Transverse colon (tissue), 4 donors: ENCODE data around the gene HSPB8. TPM values are rescaled to one million over a fixed set of nuclear protein-coding genes. Genes with fewer than 3 reads are reported as not detected.

Experiments
- DNase-seq: peaks from one replicate; pipeline ENCODE4 v3.0.0-alpha.2; 2019
- H3K27ac ChIP-seq, 4 donors: fragments of 200-600 bp; sonication (generic); 2 replicates each; pipeline ENCODE4 v1.5.1; 2016 to 2018; ENCODE audit warnings: inconsistent platforms in 4 of 4
- H3K27me3 ChIP-seq: fragments of 200-600 bp; sonication (generic); 2 replicates; pipeline ENCODE4 v1.5.1; 2017; ENCODE audit warnings: inconsistent platforms
- H3K36me3 ChIP-seq, 4 donors: fragments of 200-600 bp; sonication (generic); 2 replicates each; pipeline ENCODE4 v1.5.1; 2017 to 2019; ENCODE audit warnings: inconsistent platforms in 4 of 4
- H3K4me1 ChIP-seq, 4 donors: fragments of 200-600 bp; sonication (generic); 2 replicates each; pipeline ENCODE4 v1.5.1; 2017 to 2020; ENCODE audit warnings: inconsistent platforms in 4 of 4
- H3K4me3 ChIP-seq, 4 donors: fragments of 200-600 bp; sonication (generic); 1 replicate in 1 of 4; 2 replicates in 3 of 4; pipeline versions ENCODE4 v1.5.1 to v1.6.1; 2017 to 2019; ENCODE audit warnings: inconsistent platforms in 4 of 4
- H3K9me3 ChIP-seq, 2 donors: fragments of 200-600 bp; sonication (generic); 2 replicates each; pipeline ENCODE4 v1.5.1; 2017 to 2019; ENCODE audit warnings: inconsistent platforms in 2 of 2
- EP300 ChIP-seq: sonication (generic); formaldehyde crosslinking; IDR thresholded peaks from one replicate; pipeline ENCODE4 v1.6.1; 2017; ENCODE audit warnings: antibody characterized with exemption, low read depth
- POLR2A ChIP-seq: fragments of 450-650 bp; IDR thresholded peaks from one replicate; pipeline ENCODE4 v1.6.1; 2016; ENCODE audit warnings: antibody characterized with exemption, mild to moderate bottlenecking, moderate library complexity
- POLR2AphosphoS5 ChIP-seq, 3 donors: sonication (generic); formaldehyde crosslinking; IDR thresholded peaks; one replicate each; pipeline ENCODE4 v1.6.1; 2016; ENCODE audit warnings: antibody characterized with exemption in 3 of 3
- whole genome bisulfite sequencing, 2 donors: methylation state at CpG; one replicate each; pipeline ENCODE4 v1.1.5; 2018; ENCODE audit warnings: low coverage in 1 of 2; 5-methylcytosine and 5-hydroxymethylcytosine counted together
- in situ Hi-C, 4 donors: fragments of 200-750 bp; cut with MboI; loops; one replicate each; pipeline versions ENCODE4 v1.15.0 to v1.15.1; 2017; ENCODE audit warnings: low sequenced_read_pairs in 3 of 4, low pct_ligation_motif_present in 1 of 4, low pct_unique_long_range_greater_than_20kb in 1 of 4
- intact Hi-C: fragments of 100-400 bp; cut with DNase I; formaldehyde crosslinking; loops from one replicate; pipeline ENCODE4 v1.15.1; 2023; ENCODE audit warnings: low total_unique reads
- total RNA-seq, 4 donors: library from RNA; depleted of rRNA; stranded (reverse); fragments of >200 nt; gene quantifications; one replicate each; pipeline ENCODE4 v1.1.0, GENCODE V29; 2016
- TF ChIP-seq, protein P1 (sequence below), 5 experiments: fragments of 200-600 bp in 3 of 5; fragments of 450-650 bp in 2 of 5; sonication (generic) in 3 of 5; IDR thresholded peaks; 1 replicate in 2 of 5; 2 replicates in 3 of 5; pipeline ENCODE4 v1.5.1; 2016 to 2017; ENCODE audit warnings: antibody characterized with exemption in 5 of 5, inconsistent platforms in 3 of 5, mild to moderate bottlenecking in 2 of 5, moderate library complexity in 1 of 5

HSPB8 gene
- total RNA-seq, 4 donors from 2014 or later, result 42.7 to 59.8 (median 51.9) TPM

DNA sequence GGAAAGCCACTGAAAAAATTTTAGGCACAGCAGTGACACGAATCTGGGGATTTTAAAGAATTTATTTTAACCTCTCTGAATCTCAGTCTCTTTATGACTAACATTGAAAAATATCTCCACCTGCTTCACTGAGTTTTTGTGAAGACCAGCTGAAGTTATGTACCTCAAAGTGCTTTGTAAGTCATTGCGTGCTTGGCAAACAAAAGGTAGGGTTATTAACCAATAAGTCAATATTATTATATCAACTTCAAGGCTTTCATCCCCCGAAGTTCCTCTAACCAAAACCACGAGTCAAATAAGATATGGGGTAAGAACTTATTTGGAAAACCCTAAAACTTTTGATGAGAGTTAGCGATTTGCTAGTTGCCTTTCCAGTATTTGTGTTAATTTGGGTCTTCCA is 62.3 kb downstream of the HSPB8 start:
- Histone ChIP-seq H3K36me3 (no peaks in the 10 kb centered on the region), H3K27ac (no peak overlapping the region), H3K4me3 (no peak overlapping the region), H3K9me3 (no peaks in the 10 kb centered on the region), H3K27me3 (no peaks in the 10 kb centered on the region), H3K4me1 (no peaks in the 10 kb centered on the region)
- no peak for DNase-seq
- WGBS, 2 donors, result 48 to 52% methylated on average over 5 of the region's 5 CpGs
- in situ Hi-C loops (no loop called here), intact Hi-C loops (no loop called here)
- TF ChIP-seq POLR2AphosphoS5 (IDR thresholded peaks at IDR 0.05), result no peak

GRCh38 chr12:119241580-119242169 is 62.9 kb downstream of the HSPB8 start:
- no peak for TF ChIP-seq EP300
- TF ChIP-seq, protein P1, sequence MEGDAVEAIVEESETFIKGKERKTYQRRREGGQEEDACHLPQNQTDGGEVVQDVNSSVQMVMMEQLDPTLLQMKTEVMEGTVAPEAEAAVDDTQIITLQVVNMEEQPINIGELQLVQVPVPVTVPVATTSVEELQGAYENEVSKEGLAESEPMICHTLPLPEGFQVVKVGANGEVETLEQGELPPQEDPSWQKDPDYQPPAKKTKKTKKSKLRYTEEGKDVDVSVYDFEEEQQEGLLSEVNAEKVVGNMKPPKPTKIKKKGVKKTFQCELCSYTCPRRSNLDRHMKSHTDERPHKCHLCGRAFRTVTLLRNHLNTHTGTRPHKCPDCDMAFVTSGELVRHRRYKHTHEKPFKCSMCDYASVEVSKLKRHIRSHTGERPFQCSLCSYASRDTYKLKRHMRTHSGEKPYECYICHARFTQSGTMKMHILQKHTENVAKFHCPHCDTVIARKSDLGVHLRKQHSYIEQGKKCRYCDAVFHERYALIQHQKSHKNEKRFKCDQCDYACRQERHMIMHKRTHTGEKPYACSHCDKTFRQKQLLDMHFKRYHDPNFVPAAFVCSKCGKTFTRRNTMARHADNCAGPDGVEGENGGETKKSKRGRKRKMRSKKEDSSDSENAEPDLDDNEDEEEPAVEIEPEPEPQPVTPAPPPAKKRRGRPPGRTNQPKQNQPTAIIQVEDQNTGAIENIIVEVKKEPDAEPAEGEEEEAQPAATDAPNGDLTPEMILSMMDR (IDR thresholded peaks at IDR 0.05), result no peak
- no peak for TF ChIP-seq POLR2A
- TF ChIP-seq POLR2AphosphoS5 (IDR thresholded peaks at IDR 0.05), result no peak
- Histone ChIP-seq H3K27me3 (no peaks in the 10 kb centered on the region), H3K4me1 (no peaks in the 10 kb centered on the region), H3K27ac (no peak overlapping the region), H3K36me3 (no peaks in the 10 kb centered on the region), H3K9me3 (no peaks in the 10 kb centered on the region), H3K4me3 (no peak overlapping the region)
- DNase-seq, result no peak
- intact Hi-C loops (no loop called here), in situ Hi-C loops (no loop called here)
- 75 to 80% methylated on average over 1 to 9 of the region's 9 CpGs for WGBS, 2 donors

Other genes starting within 250 kb of the HSPB8 start
- under 1 TPM in 1 of 4 donors, not detected in 3; 0.14 TPM for gene SRRM4, start 197.4 kb upstream of the HSPB8 start, total RNA-seq
- 1 to 10 TPM in 2 of 4 donors, under 1 TPM in 1, not detected in 1; 0.68 to 2.6 (median 2.4) TPM for gene CCDC60, start 155.8 kb downstream of the HSPB8 start, total RNA-seq